ENCODE results near the gene MRPL12.
"Not testable (repeated sequence)": the region's sequence is repeated elsewhere in the genome, so short reads cannot be mapped to it uniquely, and the experiment has no call there.

Gene MRPL12

DNA sequence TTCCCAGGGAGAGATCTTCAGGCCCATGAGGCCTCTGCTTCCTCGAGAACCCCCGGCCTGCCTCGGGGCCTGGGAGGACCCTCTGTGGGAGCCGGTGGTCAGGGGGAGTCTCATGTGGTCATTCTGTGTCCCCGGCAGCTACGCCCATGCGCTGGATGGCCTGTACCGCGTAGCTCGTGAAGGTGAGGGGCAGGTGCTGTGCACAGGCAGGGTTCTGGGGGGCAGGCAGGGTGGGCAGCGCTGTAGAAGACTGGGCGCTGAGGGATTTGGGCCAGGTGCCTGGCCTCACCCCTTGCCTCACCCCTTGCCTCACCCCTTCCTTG is 13.5 kb downstream of the MRPL12 start:
- no peak for DNase-seq (ENCODE audit: low read depth, low spot score)

DNA sequence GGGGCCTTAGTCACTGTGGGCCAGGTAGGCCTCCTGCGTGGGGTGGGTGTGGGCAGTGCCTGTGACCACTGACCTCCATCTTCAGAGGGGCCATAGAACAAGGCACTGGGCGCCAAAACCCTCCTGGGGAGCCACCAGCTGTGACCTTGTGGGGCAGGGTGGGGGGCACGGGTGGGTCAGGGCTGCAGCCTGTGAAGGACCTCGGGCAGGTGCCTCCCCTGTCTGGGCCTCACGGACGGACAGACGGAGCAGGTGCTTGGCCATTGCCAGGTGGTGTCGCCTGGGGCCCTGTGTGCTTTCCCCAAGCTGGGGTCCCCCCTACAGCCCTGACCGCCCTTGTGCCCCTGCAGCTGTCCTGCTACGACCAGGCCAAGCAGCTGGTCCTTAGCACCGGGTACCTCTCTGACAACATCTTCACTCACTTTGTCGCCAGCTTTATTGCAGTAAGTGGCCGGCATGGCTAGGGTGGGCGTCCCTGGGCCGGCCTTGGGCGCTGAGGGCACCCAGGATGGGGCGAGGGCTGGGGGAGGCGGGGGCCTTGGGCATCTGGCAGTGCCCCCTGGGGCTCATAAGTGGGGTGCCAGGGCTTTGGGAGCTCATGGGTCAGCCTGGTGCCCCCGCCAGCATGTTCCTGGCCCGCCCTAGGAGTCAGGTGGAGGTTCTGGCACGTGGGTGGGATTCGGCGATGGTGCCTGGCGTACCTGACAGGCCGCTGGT is 14.0 kb downstream of the MRPL12 start:
- no peak for DNase-seq (ENCODE audit: low read depth, low spot score)

DNA sequence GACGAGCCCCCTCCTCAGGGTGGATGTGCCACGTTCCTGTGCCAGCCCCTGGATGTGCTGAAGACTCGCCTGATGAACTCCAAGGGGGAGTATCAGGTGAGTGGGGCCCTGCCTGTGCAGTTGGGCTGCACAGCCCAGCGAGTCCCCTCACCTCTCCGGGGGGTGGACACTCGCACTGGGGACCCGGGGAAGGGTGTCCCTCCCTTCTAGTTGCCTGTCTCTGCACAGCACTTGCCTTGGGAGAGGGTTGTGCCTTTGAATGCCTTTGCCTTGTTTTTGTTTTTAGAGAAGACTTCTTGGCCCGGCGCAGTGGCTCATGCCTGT is 14.6 kb downstream of the MRPL12 start:
- DNase-seq (ENCODE audit: low read depth, low spot score), result no peak

- DNase-seq (ENCODE audit: low read depth, low spot score), result no peak
These were observed 16.5 kb downstream of the MRPL12 start for GRCh38 chr17:81719410-81720266.

GRCh38 chr17:81720267-81721071 is 17.3 kb downstream of the MRPL12 start:
- DNase-seq (ENCODE audit: low read depth, low spot score), result no peak

DNA sequence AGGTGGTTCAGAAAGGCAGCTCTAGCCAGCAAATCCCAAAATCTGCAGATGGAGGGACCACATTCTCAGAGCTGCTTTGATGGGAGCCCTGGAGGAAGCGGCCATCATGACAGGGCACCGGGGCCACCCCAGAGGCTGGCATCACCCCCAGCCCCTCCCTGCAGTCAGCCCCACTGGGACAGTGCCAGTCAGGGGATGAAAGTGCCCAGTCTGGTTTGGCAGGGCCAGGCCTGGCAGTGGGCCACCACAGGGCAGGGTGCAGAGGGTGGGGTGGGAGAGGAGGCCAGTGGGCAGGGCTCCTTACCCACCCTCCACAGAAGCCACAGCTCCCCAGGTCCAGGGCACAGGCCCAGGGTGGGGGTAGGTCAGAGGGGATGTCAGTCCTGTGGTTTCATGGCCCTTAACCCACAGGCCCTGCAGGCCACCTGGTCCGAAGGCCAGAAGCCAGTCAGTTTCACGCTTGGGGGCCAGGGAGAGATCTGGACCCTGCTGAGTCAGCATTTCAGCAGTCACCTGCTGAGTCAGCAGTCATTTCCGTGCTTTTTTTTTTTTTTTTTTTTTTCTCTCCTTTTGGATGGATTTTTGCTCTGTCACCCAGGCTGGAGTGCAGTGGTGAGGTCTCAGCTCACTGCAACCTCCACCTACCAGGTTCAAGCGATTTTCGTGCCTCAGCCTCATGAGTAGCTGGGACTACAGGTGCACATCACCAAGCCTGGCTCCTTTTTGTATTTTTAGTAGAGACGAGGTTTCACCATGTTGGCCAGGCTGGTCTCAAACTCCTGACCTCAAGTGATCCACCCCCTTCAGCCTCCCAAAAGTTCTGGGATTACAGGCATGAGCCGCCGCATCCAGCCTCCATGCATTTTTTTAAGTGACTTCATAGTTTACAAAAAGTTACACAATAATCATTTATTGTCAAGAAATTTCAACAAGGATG is 19.3 kb downstream of the MRPL12 start:
- DNase-seq (ENCODE audit: low read depth, low spot score), result no peak

- no peak for DNase-seq (ENCODE audit: low read depth, low spot score)
These were observed 20.6 kb downstream of the MRPL12 start for GRCh38 chr17:81723651-81724209.

DNA sequence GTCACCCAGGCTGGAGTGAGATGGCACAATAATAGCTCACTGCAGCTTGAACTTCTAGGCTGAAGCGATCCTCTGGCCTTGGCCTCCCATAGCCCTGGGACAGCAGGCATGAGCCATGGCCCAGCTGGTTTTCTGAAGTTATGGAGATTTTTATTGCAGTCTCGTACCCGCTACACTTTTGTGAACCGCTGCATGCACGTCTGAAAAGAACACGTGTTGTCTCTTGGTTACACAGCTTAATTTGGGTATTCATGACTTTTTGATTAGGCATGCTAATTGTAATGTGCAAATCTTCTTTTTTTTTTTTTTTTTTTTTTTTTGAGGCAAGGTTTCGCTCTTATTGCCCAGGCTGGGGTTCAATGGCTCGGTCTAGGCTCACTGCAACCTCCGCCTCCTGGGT is 22.3 kb downstream of the MRPL12 start:
- DNase-seq (ENCODE audit: low read depth, low spot score), result no peak

DNA sequence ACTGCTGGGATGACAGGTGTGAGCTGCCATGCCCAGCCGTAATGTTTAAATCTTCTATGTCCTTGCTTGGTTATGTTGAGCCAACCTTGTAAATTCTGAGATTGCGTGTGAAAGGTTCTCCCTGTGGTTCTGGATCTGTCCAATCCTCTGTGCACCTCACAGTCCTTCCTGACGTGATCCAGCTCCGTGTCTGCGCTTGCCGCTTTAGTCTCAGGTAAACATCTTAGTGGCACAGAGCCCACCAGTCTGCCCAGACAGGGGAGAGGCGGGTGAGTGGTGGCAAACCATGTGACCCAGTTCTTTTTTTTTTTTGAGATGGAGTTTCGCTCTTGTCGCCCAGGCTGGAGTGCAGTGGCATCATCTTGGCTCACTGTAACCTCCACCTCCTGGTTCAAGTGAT is 22.8 kb downstream of the MRPL12 start:
- no peak for DNase-seq (ENCODE audit: low read depth, low spot score)

GRCh38 chr17:81727324-81728031 is 24.3 kb downstream of the MRPL12 start:
- DNase-seq (ENCODE audit: low read depth, low spot score), result no peak

- no peak for DNase-seq (ENCODE audit: low read depth, low spot score)
These were observed 30.6 kb downstream of the MRPL12 start for GRCh38 chr17:81733507-81734404.

GRCh38 chr17:81734405-81735263 is 31.5 kb downstream of the MRPL12 start:
- DNase-seq (ENCODE audit: low read depth, low spot score), result no peak

- DNase-seq (ENCODE audit: low read depth, low spot score), result no peak
These were observed 32.3 kb downstream of the MRPL12 start for GRCh38 chr17:81735264-81736102.

GRCh38 chr17:81737947-81738800 is 35.0 kb downstream of the MRPL12 start:
- no peak for DNase-seq (ENCODE audit: low read depth, low spot score)

GRCh38 chr17:81738801-81739393 is 35.7 kb downstream of the MRPL12 start:
- no peak for DNase-seq (ENCODE audit: low read depth, low spot score)

GRCh38 chr17:81739593-81739992 is 36.4 kb downstream of the MRPL12 start:
- DNase-seq (ENCODE audit: low read depth, low spot score), result not testable (repeated sequence)

Measured in activated CD4-positive, CD25-positive, alpha-beta regulatory T cell treated with anti-CD3 and anti-CD28 coated beads, Interleukin-2, amount 50 U/mL, for 16 hours (primary cell).